Measurements from ENCODE around the gene NGF. TPM values are rescaled to one million over a fixed set of nuclear protein-coding genes. Genes with fewer than 3 reads are reported as not detected.

The NGF gene
- total RNA-seq, 1 donor = 20.2 TPM

GRCh38 chr1:115327270-115327669, 10.8 kb downstream of the NGF start:
- TF ChIP-seq, protein P1, sequence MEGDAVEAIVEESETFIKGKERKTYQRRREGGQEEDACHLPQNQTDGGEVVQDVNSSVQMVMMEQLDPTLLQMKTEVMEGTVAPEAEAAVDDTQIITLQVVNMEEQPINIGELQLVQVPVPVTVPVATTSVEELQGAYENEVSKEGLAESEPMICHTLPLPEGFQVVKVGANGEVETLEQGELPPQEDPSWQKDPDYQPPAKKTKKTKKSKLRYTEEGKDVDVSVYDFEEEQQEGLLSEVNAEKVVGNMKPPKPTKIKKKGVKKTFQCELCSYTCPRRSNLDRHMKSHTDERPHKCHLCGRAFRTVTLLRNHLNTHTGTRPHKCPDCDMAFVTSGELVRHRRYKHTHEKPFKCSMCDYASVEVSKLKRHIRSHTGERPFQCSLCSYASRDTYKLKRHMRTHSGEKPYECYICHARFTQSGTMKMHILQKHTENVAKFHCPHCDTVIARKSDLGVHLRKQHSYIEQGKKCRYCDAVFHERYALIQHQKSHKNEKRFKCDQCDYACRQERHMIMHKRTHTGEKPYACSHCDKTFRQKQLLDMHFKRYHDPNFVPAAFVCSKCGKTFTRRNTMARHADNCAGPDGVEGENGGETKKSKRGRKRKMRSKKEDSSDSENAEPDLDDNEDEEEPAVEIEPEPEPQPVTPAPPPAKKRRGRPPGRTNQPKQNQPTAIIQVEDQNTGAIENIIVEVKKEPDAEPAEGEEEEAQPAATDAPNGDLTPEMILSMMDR (IDR thresholded peaks at IDR 0.05; ENCODE audit: insufficient read depth, low read length) = no peak
- H3K4me3 ChIP-seq (ENCODE audit: low read depth, low read length) = no peak overlapping the region
- no peak for DNase-seq (ENCODE audit: low read depth)

DNA sequence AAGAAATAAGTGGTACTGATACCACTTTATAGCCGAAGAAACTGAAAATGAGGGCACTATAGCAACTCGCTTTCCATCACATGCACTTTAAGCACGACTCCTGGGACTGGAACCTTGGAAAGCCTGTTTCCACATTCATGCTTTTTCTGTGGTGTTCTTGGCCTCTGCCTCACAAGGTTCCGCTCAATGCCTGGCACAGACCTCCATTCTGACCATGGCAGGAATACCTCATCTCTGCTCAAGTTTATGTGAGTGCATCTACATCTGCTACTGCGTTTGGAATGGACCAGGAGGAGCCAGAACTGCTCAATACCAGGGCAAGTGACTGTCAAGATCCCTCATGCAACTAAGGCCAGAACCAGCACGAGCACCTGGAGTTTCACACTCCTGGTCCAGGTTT, 11.6 kb downstream of the NGF start:
- no peak for DNase-seq (ENCODE audit: low read depth)
- TF ChIP-seq, protein P1 (IDR thresholded peaks at IDR 0.05; ENCODE audit: insufficient read depth, low read length) = no peak
- no peak overlapping the region for H3K4me3 ChIP-seq (ENCODE audit: low read depth, low read length)

GRCh38 chr1:115325874-115326273, 12.2 kb downstream of the NGF start:
- H3K4me3 ChIP-seq (ENCODE audit: low read depth, low read length) = no peak overlapping the region
- TF ChIP-seq, protein P1 (IDR thresholded peaks at IDR 0.05; ENCODE audit: insufficient read depth, low read length) = no peak
- DNase-seq (ENCODE audit: low read depth) = peak; percentile 39

- TF ChIP-seq, protein P1 (IDR thresholded peaks at IDR 0.05; ENCODE audit: insufficient read depth, low read length) = no peak
- DNase-seq (ENCODE audit: low read depth) = no peak
- H3K4me3 ChIP-seq (ENCODE audit: low read depth, low read length) = no peak overlapping the region
These were observed 13.2 kb downstream of the NGF start for GRCh38 chr1:115324649-115325420.

DNA sequence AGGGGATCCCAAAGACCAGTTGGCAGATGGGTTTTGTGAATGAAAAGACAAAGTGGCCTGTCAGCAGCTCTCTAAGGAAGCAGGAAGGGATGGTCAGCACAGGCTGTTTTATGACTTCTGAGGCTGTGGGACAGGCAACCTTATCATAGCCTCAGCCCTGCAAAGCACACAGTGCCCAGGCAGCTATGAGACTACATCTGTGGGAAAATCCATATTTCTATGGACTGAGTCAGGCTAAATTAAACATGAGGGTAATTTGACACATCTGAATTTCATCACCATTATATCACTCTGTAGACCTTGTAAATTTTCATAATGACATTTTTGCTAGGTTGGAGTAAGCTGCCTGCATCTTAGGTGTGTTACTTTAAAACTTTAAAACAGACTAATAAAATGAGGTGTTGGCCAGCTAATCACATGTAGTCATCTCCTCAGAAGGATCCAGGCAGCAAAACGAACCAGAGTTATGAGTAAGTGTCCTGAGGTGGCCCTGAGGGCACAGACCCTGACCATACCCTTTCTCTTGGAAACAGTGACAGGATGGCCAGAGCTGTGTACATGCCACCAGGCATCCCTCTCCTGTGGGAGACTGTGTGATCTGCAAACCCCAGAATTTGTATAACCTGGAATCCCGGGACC, 14.6 kb downstream of the NGF start:
- no peak overlapping the region for H3K4me3 ChIP-seq (ENCODE audit: low read depth, low read length)
- TF ChIP-seq, protein P1 (IDR thresholded peaks at IDR 0.05; ENCODE audit: insufficient read depth, low read length) = no peak
- no peak for DNase-seq (ENCODE audit: low read depth)

DNA sequence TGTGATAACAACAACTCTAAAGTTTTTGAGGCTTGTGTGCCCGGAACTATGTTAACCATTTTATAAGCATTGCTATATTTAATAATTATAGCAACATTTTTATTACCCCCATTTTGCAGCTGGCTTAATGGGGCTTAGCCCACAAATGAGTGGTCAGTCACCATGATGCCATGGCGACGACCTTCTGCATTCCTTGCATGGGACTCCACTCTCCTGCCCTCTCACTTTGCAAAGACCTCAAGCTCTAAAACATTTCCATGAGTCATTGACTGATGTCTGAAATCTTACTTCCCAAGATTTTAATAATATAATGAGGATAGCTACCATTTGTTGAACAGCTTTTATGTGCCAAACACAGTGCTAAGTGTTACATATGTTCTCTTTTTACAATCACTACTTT, 15.4 kb downstream of the NGF start:
- H3K4me3 ChIP-seq (ENCODE audit: low read depth, low read length) = no peak overlapping the region
- no peak for DNase-seq (ENCODE audit: low read depth)
- TF ChIP-seq, protein P1 (IDR thresholded peaks at IDR 0.05; ENCODE audit: insufficient read depth, low read length) = no peak
